ENCODE results near the gene RFX2.

RFX2 gene

GRCh38 chr19:5993648-5994358 lies 116.5 kb downstream of the RFX2 start:
- no peak overlapping the region for H3K4me3 ChIP-seq (ENCODE audit: low read depth, low read length)
- POLR2A ChIA-PET, result no interaction called here
- TF ChIP-seq CTCF (IDR thresholded peaks at IDR 0.05; ENCODE audit: insufficient read depth, low read length, missing control alignments), result no peak
- CTCF ChIA-PET, result interaction anchor here (1.0 to 3.0 kb wide), 8 partner anchors 9 to 190 kb away, joined by 3 to 20 read pairs (median 4); no protein-coding TSS in a partner anchor
- DNase-seq (ENCODE audit: low read depth, low spot score), result no peak

- ChIA-PET CTCF (interaction anchor here (1.0 to 3.0 kb wide), 7 partner anchors 8 to 189 kb away, joined by 3 to 20 read pairs (median 5); no protein-coding TSS in a partner anchor), POLR2A (no interaction called here)
- no peak for TF ChIP-seq CTCF (IDR thresholded peaks at IDR 0.05; ENCODE audit: insufficient read depth, low read length, missing control alignments)
- DNase-seq (ENCODE audit: low read depth, low spot score), result no peak
- no peak overlapping the region for H3K4me3 ChIP-seq (ENCODE audit: low read depth, low read length)
Measured at GRCh38 chr19:5993201-5993600, 117.1 kb downstream of the RFX2 start.

GRCh38 chr19:5992756-5993155 lies 117.5 kb downstream of the RFX2 start:
- DNase-seq (ENCODE audit: low read depth, low spot score), result no peak
- no peak for TF ChIP-seq CTCF (IDR thresholded peaks at IDR 0.05; ENCODE audit: insufficient read depth, low read length, missing control alignments)
- ChIA-PET CTCF (interaction anchor here (0.8 to 3.0 kb wide), 7 partner anchors 8 to 56 kb away, joined by 3 to 20 read pairs (median 5); no protein-coding TSS in a partner anchor), POLR2A (no interaction called here)
- no peak overlapping the region for H3K4me3 ChIP-seq (ENCODE audit: low read depth, low read length)

GRCh38 chr19:5991244-5991838 lies 119.0 kb downstream of the RFX2 start:
- ChIA-PET CTCF (interaction anchor here (3.0 to 8.3 kb wide), 3 partner anchors 31 to 135 kb away, joined by 20 to 122 read pairs (median 35); no protein-coding TSS in a partner anchor), POLR2A (no interaction called here)
- H3K4me3 ChIP-seq (ENCODE audit: low read depth, low read length), result no peak overlapping the region
- TF ChIP-seq CTCF (IDR thresholded peaks at IDR 0.05; ENCODE audit: insufficient read depth, low read length, missing control alignments), result no peak
- DNase-seq (ENCODE audit: low read depth, low spot score), result no peak

- H3K4me3 ChIP-seq (ENCODE audit: low read depth, low read length), result no peak overlapping the region
- DNase-seq (ENCODE audit: low read depth, low spot score), result no peak
- ChIA-PET CTCF (interaction anchor here (0.6 to 8.3 kb wide), 8 partner anchors 11 to 1156 kb away, joined by 3 to 122 read pairs (median 31); no protein-coding TSS in a partner anchor), POLR2A (interaction anchor here (0.6 kb wide), 1 partner anchor 15 kb away, joined by 3 read pairs; no protein-coding TSS in a partner anchor)
- TF ChIP-seq CTCF (IDR thresholded peaks at IDR 0.05; ENCODE audit: insufficient read depth, low read length, missing control alignments), result no peak
Measured at GRCh38 chr19:5990289-5990797, 120.0 kb downstream of the RFX2 start.
